Measurements from ENCODE around the gene SRL. TPM values are rescaled to one million over a fixed set of nuclear protein-coding genes. Genes with fewer than 3 reads are reported as not detected.

Gene SRL
- total RNA-seq, 1 donor from 2014 or later, result 0.40 TPM

DNA sequence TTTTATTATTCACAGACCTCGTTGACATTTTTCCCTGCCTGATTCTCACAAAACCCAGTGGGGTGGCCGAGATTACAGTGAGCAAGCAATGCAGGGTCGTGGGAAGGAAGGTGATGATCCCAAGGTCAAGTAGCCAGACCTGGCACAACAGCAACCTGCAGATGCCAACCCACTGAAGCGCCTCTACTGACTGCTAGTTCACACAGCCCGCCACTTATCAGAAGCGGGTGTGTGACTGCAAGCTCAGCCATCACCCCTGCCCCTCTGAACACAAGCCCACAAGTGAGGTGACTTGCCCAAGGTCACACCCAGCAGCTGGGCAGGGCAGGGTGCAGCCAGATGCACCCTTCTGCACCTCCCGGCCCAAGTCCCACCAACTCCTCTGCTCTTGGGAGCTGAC is 23.8 kb upstream of the SRL start:
- H3K9me3 Mint-ChIP-seq, result no peaks in the 10 kb centered on the region
- H3K27ac Mint-ChIP-seq (ENCODE audit: unreplicated experiment), result no peak overlapping the region
- H3K27me3 Mint-ChIP-seq (ENCODE audit: low read depth), result no peaks in the 10 kb centered on the region
- TF ChIP-seq CTCF (conservative IDR thresholded peaks at IDR 0.05), result no peak
- H3K4me1 Mint-ChIP-seq, result peaks cover 16% of the 10 kb centered on the region
- DNase-seq (ENCODE audit: low read depth, low spot score), result no peak
- H3K36me3 Mint-ChIP-seq (ENCODE audit: low read depth), result peaks cover 14% of the 10 kb centered on the region
- peak overlapping the region; percentile 47 for H3K4me3 Mint-ChIP-seq

- H3K36me3 Mint-ChIP-seq (ENCODE audit: low read depth), result peaks cover 14% of the 10 kb centered on the region
- no peak overlapping the region for H3K4me3 Mint-ChIP-seq
- no peak for TF ChIP-seq CTCF (conservative IDR thresholded peaks at IDR 0.05)
- no peaks in the 10 kb centered on the region for H3K9me3 Mint-ChIP-seq
- no peak for DNase-seq (ENCODE audit: low read depth, low spot score)
- H3K27ac Mint-ChIP-seq (ENCODE audit: unreplicated experiment), result peak overlapping the region; percentile 50
- peaks cover 14% of the 10 kb centered on the region for H3K4me1 Mint-ChIP-seq
- no peaks in the 10 kb centered on the region for H3K27me3 Mint-ChIP-seq (ENCODE audit: low read depth)
These were observed 22.7 kb upstream of the SRL start for GRCh38 chr16:4264546-4264945.

DNA sequence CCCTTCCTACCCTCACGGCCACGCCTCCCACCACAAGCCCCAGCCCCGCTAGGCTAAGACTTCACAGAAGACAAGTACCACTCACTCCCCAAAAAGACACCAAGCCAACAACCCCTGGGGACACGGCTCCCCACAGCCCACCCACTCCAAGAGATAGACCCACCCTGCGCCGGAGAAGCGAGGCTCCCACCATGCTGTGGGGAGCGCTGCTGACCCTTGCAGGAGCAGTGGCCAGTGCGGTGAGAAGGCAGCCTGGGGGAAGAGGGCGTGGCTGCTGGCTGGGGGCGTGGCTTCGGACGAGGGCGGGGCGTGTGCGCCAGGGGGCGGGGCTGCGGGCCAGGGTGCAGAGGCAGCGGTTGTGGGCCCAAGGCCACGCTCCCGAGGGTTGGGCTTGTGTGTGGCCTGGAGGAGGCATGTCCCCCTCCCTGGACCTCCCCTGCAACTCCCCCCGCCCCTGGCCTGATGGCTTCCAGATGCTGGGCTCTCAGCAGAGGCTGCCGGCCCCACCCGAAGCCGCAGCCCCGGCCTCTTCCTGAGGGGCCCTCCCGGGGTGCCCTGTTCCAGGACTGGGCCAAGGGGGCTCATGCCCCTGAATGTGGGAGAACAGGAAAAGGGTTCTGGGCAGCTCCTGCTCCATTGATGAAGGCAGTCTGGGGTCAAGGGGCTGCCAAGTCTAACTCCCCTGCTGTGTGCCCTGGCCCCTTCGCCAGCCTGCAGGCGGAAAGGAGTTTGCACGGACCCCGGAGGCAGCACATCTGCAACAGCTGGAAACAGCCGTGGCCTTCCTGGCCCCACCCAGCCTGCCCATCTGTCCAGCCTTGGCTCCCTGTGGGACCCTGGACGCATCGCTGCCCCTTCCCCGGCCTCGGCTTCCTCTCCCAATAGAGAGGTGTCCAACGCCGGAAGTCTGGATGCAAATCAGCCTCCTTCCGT is 21.9 kb upstream of the SRL start:
- Mint-ChIP-seq H3K27ac (ENCODE audit: unreplicated experiment) (no peak overlapping the region), H3K4me3 (no peak overlapping the region), H3K4me1 (peaks cover 14% of the 10 kb centered on the region), H3K36me3 (ENCODE audit: low read depth) (peaks cover 14% of the 10 kb centered on the region), H3K27me3 (ENCODE audit: low read depth) (no peaks in the 10 kb centered on the region), H3K9me3 (no peaks in the 10 kb centered on the region)
- DNase-seq (ENCODE audit: low read depth, low spot score), result peak; percentile 52
- no peak for TF ChIP-seq CTCF (conservative IDR thresholded peaks at IDR 0.05)

DNA sequence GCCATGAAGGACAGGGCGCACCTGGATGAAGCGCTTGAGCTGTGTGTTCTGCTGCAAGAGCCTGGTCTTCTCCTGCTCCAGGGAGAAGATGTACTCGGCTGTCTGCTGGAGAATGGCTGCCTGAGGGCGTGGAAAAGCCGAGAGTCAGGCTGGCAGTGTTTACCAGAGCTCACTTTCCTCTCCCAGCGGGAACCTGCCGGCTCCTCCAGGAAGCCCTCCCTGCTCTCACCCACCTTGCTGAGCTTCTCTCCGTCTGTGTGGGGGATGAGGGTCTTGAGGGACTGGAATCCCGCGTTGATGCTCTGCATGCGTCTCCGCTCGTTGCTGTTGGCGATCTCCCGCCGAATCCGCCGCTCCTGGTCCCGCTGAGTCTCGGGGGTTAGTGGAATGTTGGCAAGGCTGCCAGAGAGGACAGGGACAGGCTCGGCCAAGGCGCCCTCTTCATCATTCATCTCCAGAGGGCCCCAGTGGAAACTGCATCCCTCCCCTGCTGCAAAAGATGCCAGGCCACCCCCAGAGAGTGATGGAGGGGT is 20.5 kb upstream of the SRL start:
- H3K9me3 Mint-ChIP-seq, result no peaks in the 10 kb centered on the region
- no peak for DNase-seq (ENCODE audit: low read depth, low spot score)
- TF ChIP-seq CTCF (conservative IDR thresholded peaks at IDR 0.05), result no peak
- H3K27ac Mint-ChIP-seq (ENCODE audit: unreplicated experiment), result no peak overlapping the region
- peaks cover 14% of the 10 kb centered on the region for H3K4me1 Mint-ChIP-seq
- no peaks in the 10 kb centered on the region for H3K27me3 Mint-ChIP-seq (ENCODE audit: low read depth)
- H3K36me3 Mint-ChIP-seq (ENCODE audit: low read depth), result peaks cover 8% of the 10 kb centered on the region
- H3K4me3 Mint-ChIP-seq, result no peak overlapping the region

DNA sequence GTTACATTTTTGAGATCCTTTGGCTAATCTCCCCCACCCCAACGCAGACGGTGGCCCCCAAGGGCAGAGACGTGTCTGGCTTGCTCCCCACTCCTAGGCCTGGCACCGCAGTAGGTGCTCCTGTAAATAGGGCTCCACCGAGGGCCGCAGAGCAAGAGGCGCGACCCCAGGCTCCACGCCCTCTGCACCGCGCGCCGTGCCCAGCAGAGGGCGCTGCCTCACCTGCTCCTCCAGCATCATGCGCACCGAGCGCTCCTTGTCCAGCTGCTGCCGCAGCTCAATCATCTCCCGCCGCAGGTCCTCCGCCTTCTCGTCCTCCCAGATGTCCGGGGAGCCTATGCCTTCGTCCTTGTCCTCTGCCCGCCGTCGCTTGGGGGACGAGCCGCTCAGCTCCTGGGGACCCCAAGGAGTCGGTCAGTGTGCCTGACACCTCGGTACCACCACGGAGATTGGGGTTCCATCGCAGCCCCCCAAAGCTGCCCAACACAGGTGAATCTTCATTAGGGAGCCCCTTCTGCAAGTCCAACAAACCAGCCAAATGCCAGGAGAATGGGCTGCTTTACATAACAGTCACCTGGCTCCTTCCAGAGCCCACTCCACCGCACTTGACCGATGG is 19.8 kb upstream of the SRL start:
- Mint-ChIP-seq H3K27me3 (ENCODE audit: low read depth) (no peaks in the 10 kb centered on the region), H3K4me3 (peak overlapping the region; percentile 65), H3K27ac (ENCODE audit: unreplicated experiment) (no peak overlapping the region), H3K4me1 (peaks cover 14% of the 10 kb centered on the region), H3K9me3 (no peaks in the 10 kb centered on the region), H3K36me3 (ENCODE audit: low read depth) (peaks cover 8% of the 10 kb centered on the region)
- peak; percentile 83 for TF ChIP-seq CTCF (conservative IDR thresholded peaks at IDR 0.05)
- peak; percentile 72 for DNase-seq (ENCODE audit: low read depth, low spot score)
